SK-N-DZ (cell line): Measurements from ENCODE around the gene GMNC. TPM values are rescaled to one million over a fixed set of nuclear protein-coding genes. Genes with fewer than 3 reads are reported as not detected.
"Not testable (repeated sequence)": the region's sequence is repeated elsewhere in the genome, so short reads cannot be mapped to it uniquely, and the experiment has no call there.

ENCODE experiments used
- DNase-seq: peaks from one replicate; pipeline ENCODE4 v3.0.0-alpha.2; 2015; ENCODE audit warnings: low spot score
- polyA plus RNA-seq, 2 experiments: library from polyadenylated mRNA; depleted of rRNA; stranded (reverse); fragments of >200 nt; gene quantifications; 2 replicates each; pipeline ENCODE4 v1.2.3, GENCODE V29; 2014

The GMNC gene
- not detected in 2 replicates for polyA plus RNA-seq (2014; cell fraction: cytosol; rRNA removed)
- not detected in 2 replicates for polyA plus RNA-seq (2014; cell fraction: nucleus; rRNA removed)

- DNase-seq, result peak; percentile 48
Measured at GRCh38 chr3:190862209-190863118, at the start of gene GMNC. Gene GMNC, minus strand, starts transcription at chr3:190862694. Its CDS starts 79 bp downstream, at chr3:190862615.

- DNase-seq, result no peak
Measured at GRCh38 chr3:190911382-190911781, 48.9 kb upstream of the GMNC start.

GRCh38 chr3:190909908-190910307 is 47.4 kb upstream of the GMNC start:
- no peak for DNase-seq

GRCh38 chr3:190903156-190903555 is 40.7 kb upstream of the GMNC start:
- no peak for DNase-seq

GRCh38 chr3:190902292-190902691 is 39.8 kb upstream of the GMNC start:
- no peak for DNase-seq

- DNase-seq, result no peak
Measured at GRCh38 chr3:190892395-190892902, 30.0 kb upstream of the GMNC start.

GRCh38 chr3:190886945-190887344 is 24.5 kb upstream of the GMNC start:
- DNase-seq, result no peak

GRCh38 chr3:190883973-190884832 is 21.7 kb upstream of the GMNC start:
- DNase-seq, result peak; percentile 58

GRCh38 chr3:190883141-190883540 is 20.6 kb upstream of the GMNC start:
- no peak for DNase-seq

- peak; percentile 10 for DNase-seq
Measured at GRCh38 chr3:190877925-190878324, 15.4 kb upstream of the GMNC start.

GRCh38 chr3:190876433-190876832 is 13.9 kb upstream of the GMNC start:
- not testable (repeated sequence) for DNase-seq

- DNase-seq, result not testable (repeated sequence)
Measured at GRCh38 chr3:190875061-190875460, 12.6 kb upstream of the GMNC start.

GRCh38 chr3:190870127-190870526 is 7.6 kb upstream of the GMNC start:
- no peak for DNase-seq

- no peak for DNase-seq
Measured at GRCh38 chr3:190867071-190867470, 4.6 kb upstream of the GMNC start.

- DNase-seq, result no peak
Measured at GRCh38 chr3:190865828-190866227, 3.3 kb upstream of the GMNC start.

GRCh38 chr3:190865419-190865818 is 2.9 kb upstream of the GMNC start:
- no peak for DNase-seq

GRCh38 chr3:190864002-190864401 is 1.5 kb upstream of the GMNC start:
- no peak for DNase-seq

GRCh38 chr3:190863119-190863465 is 598 bp upstream of the GMNC start:
- DNase-seq, result no peak

- DNase-seq, result no peak
Measured at GRCh38 chr3:190860521-190860920, 2.0 kb downstream of the GMNC start.

GRCh38 chr3:190855151-190855550 is 7.3 kb downstream of the GMNC start:
- no peak for DNase-seq

- DNase-seq, result no peak
Measured at GRCh38 chr3:190854062-190854461, 8.4 kb downstream of the GMNC start.

GRCh38 chr3:190853464-190853863 is 9.0 kb downstream of the GMNC start:
- DNase-seq, result no peak
